GM19025 (cell line): Measurements from ENCODE around the gene F2.
"Not testable (repeated sequence)": the region's sequence is repeated elsewhere in the genome, so short reads cannot be mapped to it uniquely, and the experiment has no call there.

Experiments used
- ATAC-seq: cut with Tn5 transposase; IDR thresholded peaks from one replicate; pipeline ENCODE4 v1.9.1; 2021; ENCODE audit warnings: mild to moderate bottlenecking, low read depth, moderate library complexity; ENCODE audit not compliant: unreplicated experiment

Gene F2

GRCh38 chr11:46682773-46683752, 36.0 kb upstream of the F2 start:
- ATAC-seq, result no peak

- ATAC-seq, result no peak
These were observed 34.6 kb upstream of the F2 start for GRCh38 chr11:46684367-46684766.

- ATAC-seq, result no peak
These were observed 31.9 kb upstream of the F2 start for GRCh38 chr11:46686886-46687795.

- ATAC-seq, result no peak
These were observed 28.3 kb upstream of the F2 start for GRCh38 chr11:46690702-46691101.

- no peak for ATAC-seq
These were observed 26.6 kb upstream of the F2 start for GRCh38 chr11:46692450-46692849.

- ATAC-seq, result no peak
These were observed 25.4 kb upstream of the F2 start for GRCh38 chr11:46693597-46694012.

- ATAC-seq, result no peak
These were observed 24.9 kb upstream of the F2 start for GRCh38 chr11:46694072-46694471.

- no peak for ATAC-seq
These were observed 24.4 kb upstream of the F2 start for GRCh38 chr11:46694607-46695006.

- ATAC-seq, result no peak
These were observed 23.4 kb upstream of the F2 start for GRCh38 chr11:46695345-46696211.

- ATAC-seq, result no peak
These were observed 22.8 kb upstream of the F2 start for GRCh38 chr11:46696212-46696558.

GRCh38 chr11:46697303-46697702, 21.7 kb upstream of the F2 start:
- ATAC-seq, result no peak

- ATAC-seq, result no peak
These were observed 21.3 kb upstream of the F2 start for GRCh38 chr11:46697723-46698122.

- no peak for ATAC-seq
These were observed 20.4 kb upstream of the F2 start for GRCh38 chr11:46698597-46698996.

GRCh38 chr11:46700241-46701077, 18.6 kb upstream of the F2 start, which contains the start of the genes ARHGAP1 and ZNF408:
Gene ARHGAP1 (minus strand): TSS chr11:46700619. CDS start chr11:46696107, 4,512 bp downstream.
Gene ZNF408 (plus strand): TSS chr11:46701031. CDS start chr11:46701048, 17 bp downstream.
- peak; percentile 91 for ATAC-seq

- no peak for ATAC-seq
These were observed 17.8 kb upstream of the F2 start for GRCh38 chr11:46701078-46701654.

- ATAC-seq, result no peak
These were observed 13.8 kb upstream of the F2 start for GRCh38 chr11:46705070-46705688.

GRCh38 chr11:46706886-46707285, 12.1 kb upstream of the F2 start:
- ATAC-seq, result no peak

- ATAC-seq, result not testable (repeated sequence)
These were observed 9.7 kb upstream of the F2 start for GRCh38 chr11:46709351-46709750.
